ENCODE results near the gene SDHAF3.
"Not testable (repeated sequence)": the region's sequence is repeated elsewhere in the genome, so short reads cannot be mapped to it uniquely, and the experiment has no call there.

The SDHAF3 gene

DNA sequence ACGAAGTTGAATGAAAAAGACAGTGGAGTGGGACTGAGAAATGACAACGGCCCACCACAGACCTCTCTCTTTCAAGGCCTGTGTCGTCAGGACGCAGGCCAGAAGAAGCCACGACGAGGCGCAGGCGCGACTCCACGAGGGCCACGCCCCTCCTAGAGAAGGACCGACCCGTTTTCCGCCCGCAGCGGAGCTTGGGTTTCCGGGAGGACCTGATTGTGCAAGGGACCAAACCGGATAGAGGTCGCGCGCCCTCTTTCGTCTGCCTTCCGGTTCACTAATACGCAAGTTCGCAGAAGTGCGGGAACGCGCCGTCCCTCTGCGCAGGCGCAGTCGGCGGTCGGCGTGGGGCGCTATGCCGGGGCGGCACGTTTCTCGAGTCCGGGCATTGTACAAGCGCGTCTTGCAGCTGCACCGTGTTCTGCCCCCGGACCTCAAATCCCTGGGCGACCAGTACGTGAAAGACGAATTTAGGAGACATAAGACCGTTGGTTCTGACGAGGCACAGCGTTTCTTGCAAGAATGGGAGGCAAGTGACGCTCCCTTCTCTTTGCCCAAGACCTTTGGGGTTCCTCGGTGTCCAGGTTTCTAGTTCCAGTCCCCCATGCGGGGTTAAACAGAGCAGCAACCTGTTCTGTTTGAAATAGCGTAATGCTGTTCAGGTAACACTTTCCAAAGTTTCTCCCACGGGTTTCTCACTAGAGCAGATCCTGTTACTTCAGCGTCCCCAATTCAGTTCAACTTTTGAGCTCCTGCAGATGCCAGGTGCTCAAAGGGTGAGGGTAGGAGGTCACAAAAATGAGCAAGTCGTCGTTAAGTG is at the start of gene SDHAF3:
Gene SDHAF3, plus strand, starts transcription at position 327 of the 817 bp plus-strand sequence. Its CDS starts 26 bp downstream, at position 353.
- DNase-seq, result peak; percentile 98

DNA sequence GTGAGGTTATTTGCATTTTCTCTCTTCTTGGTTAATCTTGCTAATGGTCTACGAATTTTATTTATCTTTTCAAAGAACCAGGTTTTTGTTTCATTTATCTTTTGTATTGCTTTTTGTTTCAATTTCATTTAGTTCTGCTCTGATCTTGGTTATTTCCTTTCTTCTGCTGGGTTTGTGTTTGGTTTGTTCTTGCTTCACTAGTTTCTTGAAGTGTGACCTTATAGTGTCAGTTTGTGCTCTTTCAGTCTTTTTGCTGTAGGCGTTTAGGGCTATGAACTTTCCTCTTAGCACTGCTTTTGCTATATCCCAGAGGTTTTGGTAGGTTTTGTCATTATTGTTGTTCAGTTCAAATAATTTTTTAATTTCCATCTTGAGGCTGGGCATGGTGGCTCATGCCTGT is 45.5 kb upstream of the SDHAF3 start:
- not testable (repeated sequence) for DNase-seq

DNA sequence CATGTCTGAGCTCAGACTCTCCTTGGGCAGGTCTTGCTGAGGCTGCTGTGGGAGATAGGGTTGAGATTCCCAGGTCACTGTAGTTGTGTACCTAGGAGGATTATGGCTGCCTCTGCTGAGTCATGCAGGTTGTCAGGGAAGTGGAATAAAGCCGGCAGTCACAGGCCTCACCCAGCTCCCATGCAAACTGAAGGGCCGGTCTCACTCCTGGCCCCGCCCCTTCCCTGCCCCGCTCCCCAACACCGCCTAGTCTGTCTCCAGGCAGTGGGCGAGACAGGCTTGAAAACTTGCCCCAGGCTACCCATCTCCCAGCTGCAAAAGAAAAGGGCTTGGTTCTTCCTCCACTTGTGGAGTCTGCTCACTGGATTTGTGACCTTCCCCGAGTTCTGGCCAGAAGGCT is 41.6 kb upstream of the SDHAF3 start:
- DNase-seq, result no peak

DNA sequence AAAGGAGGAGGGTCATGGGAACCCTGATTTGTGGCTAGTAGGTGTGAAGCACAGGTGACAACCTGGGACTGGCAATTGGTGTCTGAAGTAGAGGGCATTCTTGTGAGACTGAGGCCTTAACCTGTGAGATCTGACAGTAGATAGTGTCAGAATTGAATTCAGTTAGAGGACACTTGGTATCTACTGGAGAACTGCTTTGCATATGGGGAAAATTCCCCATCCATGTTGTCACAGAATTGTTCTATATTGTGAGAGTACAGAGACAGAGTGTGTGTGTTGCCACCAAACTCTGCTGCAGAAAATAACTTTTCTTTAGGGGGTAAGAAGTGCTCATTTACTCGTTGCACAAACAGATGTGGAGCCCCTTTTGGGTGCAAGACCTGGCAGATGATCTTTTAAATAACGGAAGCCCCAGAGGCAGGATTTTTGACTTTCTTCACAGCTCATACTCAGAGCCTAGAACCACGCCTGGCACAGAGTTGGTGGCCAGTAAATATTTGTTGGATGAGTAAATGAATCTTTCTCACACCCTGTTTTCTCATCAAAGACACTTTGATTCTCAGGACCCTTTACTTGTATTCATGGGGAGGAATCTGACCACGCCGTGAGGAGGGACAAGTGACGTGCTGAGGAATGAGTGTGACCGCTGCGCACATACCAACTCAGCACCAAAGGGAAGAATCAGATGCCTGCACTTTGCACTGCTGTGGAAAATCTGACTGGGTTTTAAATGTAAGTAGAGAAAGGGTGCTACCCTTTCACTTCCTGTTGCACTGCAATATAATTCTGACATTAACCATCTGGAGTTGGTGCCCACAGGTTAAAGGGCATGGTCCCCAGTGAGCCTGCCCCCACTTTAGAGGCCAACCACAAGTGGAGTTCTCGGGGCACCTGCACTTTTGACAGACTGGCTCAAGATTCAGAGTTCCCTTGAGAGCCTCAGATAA is 39.2 kb upstream of the SDHAF3 start:
- no peak for DNase-seq

DNA sequence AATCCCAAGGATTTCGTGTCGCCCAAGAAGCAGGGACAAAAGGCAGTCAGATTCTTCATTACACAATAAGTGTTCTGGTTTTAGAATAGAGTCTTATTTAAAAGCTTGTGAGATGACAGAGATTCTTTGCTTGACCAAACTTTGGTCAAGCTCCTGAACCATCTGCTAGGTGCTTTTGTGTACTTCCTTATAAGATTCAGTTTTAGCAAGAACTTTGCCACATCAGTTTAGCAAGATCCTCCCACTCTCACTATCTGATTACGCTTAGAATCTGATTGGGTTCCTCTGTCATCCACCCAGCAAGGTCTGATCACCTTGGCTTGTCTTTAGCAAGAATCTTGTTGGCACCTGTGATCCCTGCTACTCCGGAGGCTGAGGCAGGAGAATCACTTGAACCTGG is 38.2 kb upstream of the SDHAF3 start:
- DNase-seq, result no peak

DNA sequence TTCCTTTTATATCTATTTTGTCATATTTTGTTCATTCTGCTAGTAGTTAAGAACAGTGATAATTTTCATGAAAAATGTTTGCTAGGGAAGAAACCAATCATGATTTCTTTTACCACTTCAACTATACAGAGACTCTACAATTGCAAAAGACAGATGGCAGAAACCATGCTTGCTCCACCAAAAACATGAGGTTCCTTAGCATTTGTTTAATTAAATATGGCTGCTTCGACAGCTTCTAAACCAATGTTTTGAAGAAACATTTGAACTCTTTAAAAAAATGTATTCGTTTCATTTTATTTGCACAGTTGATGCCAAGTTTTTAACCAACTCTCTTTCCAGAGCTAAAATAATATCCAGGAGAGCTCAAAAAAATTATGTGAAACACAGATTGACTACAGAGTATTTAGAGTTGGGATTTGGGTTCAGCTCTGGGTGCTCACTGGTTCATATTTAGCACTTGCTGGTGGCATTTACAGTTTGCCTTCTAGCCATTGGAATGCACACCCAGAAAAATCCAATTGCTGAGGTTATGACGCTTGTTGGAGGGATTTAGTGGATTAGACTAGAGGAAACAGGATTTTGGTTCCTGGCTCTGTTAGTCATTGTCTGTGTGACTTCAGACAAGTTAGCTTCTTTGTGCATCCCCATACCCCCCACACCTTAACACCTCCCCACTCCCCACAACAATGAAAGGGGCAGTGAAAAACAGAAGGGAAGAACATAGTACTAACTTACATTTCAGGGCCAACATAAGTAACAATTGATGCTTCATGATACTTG is 35.8 kb upstream of the SDHAF3 start:
- no peak for DNase-seq

DNA sequence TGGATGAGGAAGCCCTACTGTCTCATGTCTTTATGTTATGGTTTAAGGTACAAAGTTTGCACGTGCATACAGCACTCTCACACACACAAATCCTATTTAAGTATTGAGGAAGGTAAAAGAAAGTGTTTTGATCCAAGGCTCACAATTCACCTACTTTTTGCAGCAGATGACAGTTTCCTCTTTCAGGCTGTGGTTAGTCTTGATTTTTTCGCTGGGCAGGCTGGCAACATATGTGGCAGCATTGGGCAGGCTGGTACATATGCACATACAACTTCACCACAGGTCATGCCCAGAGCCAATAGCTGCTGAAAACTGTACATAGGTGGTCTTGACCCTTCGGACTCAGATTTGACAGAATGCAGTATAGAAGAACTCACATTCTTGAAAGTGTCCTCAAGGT is 29.1 kb upstream of the SDHAF3 start:
- no peak for DNase-seq

DNA sequence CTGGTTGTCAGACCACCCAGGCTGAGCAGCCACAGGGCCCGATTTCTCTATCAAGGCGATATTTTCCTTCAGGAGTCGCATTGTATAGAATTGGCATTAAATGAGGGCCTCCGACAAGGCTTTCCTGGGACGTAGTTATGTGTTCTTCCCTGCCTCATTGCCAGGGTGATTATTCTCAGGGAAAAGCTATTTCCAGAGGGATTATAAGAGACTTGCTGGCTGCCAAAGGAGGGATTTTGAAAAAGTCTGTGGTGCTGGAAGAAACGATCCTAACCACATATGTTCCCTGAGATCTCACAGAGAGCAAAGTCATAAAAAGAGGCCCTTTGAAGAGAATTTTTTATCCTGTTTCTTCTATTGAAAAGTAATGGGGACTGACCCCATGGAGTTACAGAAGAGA is 27.7 kb upstream of the SDHAF3 start:
- no peak for DNase-seq

DNA sequence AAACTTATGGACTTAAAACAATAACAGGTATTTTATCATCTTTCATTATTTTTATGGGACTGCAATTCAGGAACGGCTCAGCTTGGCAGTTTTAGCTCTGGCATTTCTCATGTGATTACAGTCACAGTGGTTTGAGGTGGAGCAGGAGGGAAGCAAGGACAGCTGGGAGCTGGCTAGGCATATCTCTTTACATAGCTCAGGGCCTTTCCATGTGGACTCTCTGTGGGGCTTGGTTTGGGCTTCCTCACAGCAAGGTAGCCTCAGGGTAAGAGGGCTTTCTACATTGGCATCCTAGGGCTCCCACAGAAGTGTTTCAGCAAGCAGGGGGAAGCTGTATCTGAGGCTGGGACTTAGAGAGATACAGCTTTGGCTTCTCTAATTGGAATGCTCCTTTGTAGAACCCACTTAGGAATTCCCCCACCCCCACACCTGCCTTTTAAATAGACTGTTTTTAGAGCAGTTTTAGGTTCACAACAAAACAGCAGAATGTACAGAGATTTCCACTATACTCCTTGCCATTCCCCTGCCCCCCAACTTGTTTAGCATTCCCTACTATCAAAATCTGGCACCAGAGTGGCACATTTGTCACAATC is 26.6 kb upstream of the SDHAF3 start:
- no peak for DNase-seq

DNA sequence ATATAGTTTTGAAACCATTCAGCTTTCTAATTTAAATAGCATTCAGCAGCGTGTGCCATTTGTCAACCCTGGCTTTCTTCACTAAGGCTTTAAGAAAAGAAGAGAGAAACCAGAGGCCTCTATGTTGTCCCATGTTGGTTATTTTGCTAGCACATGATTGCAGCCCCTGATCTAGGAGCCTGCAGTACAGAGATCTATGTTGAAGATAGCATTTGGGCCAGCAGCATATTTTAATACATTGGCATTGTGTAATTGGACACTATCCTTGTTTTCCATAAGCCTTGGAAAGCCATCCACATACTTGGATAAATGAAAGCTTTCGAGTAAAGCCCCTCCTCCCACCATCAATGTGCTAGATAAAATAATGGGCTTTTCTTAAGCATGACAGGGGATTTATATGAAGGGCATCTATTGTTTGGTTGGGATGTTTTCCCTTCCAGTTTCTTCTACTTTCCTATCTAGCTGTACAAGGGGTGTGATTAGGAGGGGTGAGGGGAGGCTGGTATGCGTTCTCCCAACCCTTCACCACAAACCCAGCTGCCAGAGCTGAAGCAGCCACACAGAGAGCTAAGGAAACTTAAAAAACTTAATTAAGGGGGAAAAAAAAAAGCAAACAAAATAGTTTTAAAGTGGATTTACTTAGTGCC is 23.1 kb upstream of the SDHAF3 start:
- no peak for DNase-seq

DNA sequence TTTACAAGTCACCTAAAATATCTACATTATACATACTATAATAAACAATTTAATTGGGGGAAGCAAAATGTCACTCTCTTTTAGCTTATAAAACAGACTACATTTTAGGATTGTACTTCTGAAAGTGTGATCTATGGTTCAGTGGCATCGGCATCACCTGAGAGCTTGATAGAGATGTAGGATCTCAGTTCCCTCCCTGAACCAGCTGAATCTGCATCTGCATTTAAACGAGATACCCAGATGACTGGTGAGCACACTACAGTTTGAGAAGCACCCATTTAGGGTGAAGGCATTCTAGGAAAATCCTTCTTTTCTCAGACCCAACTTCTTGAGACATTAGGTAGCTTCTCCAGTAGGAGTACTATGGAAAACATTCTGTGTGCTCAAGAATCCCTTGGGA is 21.5 kb upstream of the SDHAF3 start:
- DNase-seq, result no peak

DNA sequence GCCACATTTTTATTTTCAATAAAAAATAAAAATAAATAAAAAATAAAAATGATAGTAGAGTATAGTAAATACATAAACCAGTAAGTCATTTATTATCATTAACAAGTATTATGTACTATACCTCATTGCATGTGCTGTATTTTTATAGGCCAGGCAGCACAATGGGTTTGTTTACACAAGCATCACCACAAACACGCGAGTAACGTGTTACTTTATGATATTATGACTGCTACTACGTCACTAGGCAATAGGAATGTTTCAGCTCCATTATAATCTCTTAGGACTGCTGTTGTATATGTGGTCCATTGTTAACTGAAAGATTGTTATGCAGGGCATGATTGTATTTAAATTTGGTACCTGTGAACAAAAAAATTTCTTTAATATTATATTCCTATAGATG is 20.8 kb upstream of the SDHAF3 start:
- DNase-seq, result no peak

DNA sequence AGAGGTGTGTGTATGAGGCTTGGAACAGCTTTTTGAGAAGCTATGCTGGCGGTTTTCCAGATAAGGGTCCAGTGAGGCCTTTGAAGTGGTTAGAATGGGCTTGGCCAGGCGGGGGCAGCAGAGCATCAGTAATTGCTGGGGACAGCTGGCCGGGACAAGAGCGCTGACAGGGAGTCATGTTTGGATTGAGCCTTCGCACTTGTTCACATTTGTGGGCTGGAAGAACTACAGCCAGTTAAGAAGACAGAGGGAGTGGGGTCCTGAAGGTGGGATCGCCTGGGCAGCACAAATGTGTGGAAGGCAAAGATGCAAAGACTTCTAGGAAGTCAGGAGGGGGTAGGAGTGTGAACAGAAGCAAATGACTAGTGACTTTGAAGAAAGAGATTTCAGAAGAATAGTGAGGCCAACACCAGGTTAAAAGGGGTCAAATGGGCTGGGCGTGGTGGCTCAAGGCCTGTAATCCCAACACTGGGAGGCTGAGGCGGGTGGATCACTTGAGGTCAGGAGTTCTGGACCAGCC is 12.7 kb upstream of the SDHAF3 start:
- DNase-seq, result peak; percentile 71

DNA sequence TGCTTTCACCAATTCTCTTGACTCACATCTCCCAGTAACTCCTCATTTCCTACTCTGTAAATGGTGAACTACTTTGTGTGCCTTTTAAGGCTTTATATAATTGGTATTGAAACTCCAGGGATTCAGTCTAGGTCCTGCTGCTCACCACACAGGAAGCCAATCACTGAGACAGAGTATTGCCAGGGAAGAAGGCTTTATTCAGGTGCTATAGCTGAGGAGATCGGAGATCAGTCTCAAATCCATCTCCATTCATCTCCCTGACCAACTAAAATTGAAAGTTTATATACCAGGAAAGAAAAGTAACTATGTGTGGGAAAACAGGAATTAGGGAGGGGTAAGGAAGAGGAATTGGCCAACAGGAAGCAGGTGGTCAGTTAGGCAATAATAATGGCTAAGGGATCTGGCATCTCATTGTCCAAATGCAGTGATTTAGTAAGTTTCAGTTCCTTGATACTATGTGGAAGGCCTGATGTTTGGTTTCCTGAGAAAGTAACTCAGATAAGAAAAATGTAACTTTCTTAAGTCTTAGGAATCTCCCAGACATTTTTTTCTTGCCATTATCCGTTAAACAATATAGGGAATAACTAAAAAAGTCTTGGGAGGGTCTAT is 10.2 kb upstream of the SDHAF3 start:
- DNase-seq, result no peak

DNA sequence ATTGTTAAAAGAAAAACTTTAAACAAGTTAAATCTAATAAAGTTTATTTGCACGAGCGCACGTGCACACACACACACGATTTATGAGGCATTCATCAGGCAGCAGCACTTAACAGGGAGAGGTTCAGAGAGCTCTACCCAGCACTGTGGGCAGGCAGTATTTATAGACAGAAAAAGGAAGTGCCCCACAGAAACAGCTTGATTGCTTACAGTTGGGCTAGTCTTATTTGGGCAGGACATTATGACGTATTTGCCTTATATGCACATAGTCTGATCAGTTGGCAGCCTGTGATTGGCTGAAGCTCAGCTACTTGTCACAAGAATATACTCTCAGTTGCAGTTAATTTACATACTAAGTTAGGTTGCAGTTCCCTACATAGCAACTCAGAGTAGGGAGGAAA is 1.2 kb upstream of the SDHAF3 start:
- DNase-seq, result no peak

DNA sequence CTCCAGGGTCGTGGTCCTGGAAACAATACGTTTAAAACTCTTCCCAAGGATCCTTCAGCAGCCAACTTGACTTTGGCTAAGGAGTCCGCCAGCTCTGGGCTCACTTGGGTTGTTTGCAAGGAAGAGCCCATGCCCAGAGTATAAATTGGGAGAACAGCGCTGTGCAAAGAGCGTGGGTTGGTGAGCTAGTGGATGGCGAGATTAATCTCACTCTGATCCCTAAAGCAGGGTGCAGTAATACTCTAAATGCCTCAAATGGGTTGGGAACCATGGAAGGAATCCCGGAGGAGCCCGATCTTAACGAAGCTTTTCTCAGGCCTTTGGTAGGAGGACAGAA is 495 bp upstream of the SDHAF3 start:
- DNase-seq, result no peak

DNA sequence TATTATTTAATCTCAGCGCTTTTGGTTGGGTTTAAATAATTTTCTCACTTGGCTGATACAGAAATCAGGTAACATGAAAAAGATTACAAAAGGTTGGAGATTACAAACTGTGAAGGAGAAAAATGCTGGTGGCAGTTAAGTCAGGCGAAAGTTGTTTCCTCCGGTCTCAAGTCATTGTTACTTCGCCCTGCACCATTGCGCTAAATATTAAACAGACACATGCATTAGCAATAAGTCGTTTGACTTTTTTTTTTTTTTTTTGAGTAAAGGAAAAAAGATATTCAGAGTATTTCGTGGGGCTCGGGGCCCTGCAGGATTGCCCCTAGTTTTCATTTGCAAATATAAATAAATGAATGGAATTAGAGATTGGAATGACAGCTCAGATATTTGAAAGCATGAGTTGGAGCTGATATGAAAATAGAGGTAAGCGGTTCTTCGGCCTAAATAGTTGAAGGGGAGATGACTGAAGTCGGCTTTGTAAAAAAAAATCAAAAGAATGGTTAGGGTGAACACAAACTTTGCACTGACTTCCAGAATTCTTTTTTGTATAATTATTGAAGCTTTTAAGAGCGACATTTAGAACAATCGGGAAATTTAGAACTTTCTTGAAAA is 914 bp downstream of the SDHAF3 start:
- no peak for DNase-seq

DNA sequence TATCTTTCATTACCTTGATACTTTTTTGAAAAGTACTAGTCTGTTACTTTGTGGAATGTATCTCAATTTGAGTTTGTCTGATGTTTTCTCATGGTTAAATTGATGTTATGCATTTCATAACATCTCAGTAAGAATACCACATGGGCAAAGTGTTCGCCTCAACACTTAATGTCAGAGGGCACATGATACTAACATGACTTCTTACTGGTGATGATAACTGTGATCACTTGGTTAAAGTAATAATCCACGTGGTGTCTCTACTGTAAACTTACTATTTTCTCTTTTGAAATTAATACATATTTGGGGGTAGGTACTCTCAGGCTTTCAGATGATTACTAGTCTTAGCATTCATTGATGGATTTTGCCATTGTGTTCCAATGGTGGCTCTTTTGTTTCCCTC is 2.2 kb downstream of the SDHAF3 start:
- no peak for DNase-seq

DNA sequence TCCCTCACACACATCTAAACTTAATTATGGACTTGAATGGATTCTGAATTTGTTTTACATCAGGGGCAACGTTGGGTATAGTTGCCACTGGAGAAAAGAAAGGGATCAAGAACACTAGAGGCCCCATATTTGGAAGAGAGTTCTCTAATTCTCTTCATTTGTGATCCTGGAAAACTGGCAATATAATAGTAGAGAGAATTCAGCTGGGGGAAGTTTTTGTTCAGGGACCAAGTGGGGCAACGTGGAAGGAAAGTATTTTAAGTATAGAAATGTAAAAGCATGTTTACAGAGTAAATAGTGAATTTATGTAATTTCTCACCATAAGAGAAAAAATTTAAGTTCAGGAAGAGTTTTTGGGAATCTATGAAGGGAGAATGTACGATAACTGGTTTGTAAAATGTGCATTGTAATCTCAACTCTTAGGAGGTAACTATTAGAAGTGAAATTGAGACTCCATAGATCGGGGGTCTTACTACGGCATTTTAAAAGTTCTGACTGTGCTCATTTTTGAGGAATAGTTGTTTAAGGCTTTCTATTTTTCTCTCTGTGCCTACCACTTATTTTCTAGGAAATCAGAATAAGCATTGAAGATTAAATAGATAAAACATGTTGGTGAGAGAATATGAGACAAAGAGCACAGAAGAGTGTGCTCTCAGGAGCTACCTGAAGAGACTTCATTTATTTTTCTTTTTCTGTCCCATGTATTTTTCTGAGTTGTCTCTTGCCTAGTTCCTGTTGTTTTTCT is 3.4 kb downstream of the SDHAF3 start:
- no peak for DNase-seq

DNA sequence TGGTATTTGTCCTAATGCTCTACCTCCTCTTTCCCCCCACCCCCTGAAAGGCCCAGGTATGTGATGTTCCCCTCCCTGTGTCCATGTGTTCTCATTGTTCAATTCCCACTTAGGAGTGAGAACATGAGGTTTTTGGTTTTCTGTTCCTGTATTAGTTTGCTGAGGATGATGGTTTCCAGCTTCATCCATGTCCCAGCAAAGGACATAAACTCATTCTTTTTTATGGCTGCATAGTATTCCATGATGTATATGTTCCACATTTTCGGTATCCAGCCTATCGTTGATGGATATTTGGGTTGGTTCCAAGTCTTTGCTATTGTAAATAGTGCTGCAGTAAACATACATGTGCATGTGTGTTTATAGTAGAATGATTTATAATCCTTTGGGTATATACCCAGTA is 5.6 kb downstream of the SDHAF3 start:
- DNase-seq, result not testable (repeated sequence)
